ENCODE measurements around the gene BFSP1.

- TF ChIP-seq CTCF (IDR thresholded peaks at IDR 0.05): no peak
- TF ChIP-seq EP300 (IDR thresholded peaks at IDR 0.05): no peak
- no peak for TF ChIP-seq POLR2A (IDR thresholded peaks at IDR 0.05)
Observed at GRCh38 chr20:17529586-17529985, 1.6 kb downstream of the BFSP1 start.
